GM23338 (cell line): Measurements from ENCODE around the gene CUL7. TPM values are rescaled to one million over a fixed set of nuclear protein-coding genes. Genes with fewer than 3 reads are reported as not detected.

Source experiments
- ATAC-seq: fragments of 200-7000 bp; cut with Tn5 transposase; 3 replicates; pipeline ENCODE4 v1.9.1; 2020
- DNase-seq: peaks from one replicate; pipeline ENCODE4 v3.0.0-alpha.2; 2015; ENCODE audit warnings: low spot score
- H2AFZ ChIP-seq: fragments of 200-600 bp; sonication (generic); 2 replicates; pipeline ENCODE4 v1.8.0; 2016; ENCODE audit warnings: antibody characterized with exemption, mild to moderate bottlenecking, moderate library complexity
- H3F3A ChIP-seq: fragments of 200-600 bp; sonication (generic); replicated peaks from 2 replicates; pipeline ENCODE4 v1.8.0; 2017; ENCODE audit warnings: antibody characterized with exemption, mixed run types, low read depth
- H3K27ac ChIP-seq: fragments of 200-600 bp; sonication (generic); 2 replicates; pipeline ENCODE4 v1.6.1; 2016; ENCODE audit warnings: low read depth
- H3K27me3 ChIP-seq: fragments of 200-600 bp; sonication (generic); 2 replicates; pipeline ENCODE4 v1.8.0; 2016; ENCODE audit warnings: mild to moderate bottlenecking, mixed run types, moderate library complexity; ENCODE audit not compliant: insufficient read depth
- H3K36me3 ChIP-seq: fragments of 200-600 bp; sonication (generic); 2 replicates; pipeline ENCODE4 v1.8.0; 2016; ENCODE audit warnings: mild to moderate bottlenecking; ENCODE audit not compliant: insufficient read depth
- H3K4me1 ChIP-seq: fragments of 200-600 bp; sonication (generic); 2 replicates; pipeline ENCODE4 v1.8.0; 2016; ENCODE audit warnings: mild to moderate bottlenecking, moderate library complexity; ENCODE audit not compliant: insufficient read depth
- H3K4me2 ChIP-seq: fragments of 200-600 bp; sonication (generic); 2 replicates; pipeline ENCODE4 v1.7.1; 2017; ENCODE audit warnings: mixed run types
- H3K4me3 ChIP-seq: fragments of 200-600 bp; sonication (generic); 2 replicates; pipeline ENCODE4 v1.6.1; 2016; ENCODE audit warnings: mixed run types
- H3K79me2 ChIP-seq: fragments of 200-600 bp; sonication (generic); replicated peaks from 2 replicates; pipeline ENCODE4 v1.8.0; 2017; ENCODE audit warnings: mild to moderate bottlenecking; ENCODE audit not compliant: insufficient read depth
- H3K9me2 ChIP-seq: fragments of 200-600 bp; sonication (generic); 2 replicates; pipeline ENCODE4 v1.8.0; 2017; ENCODE audit not compliant: insufficient read depth
- H4K20me1 ChIP-seq: fragments of 200-600 bp; sonication (generic); replicated peaks from 2 replicates; pipeline ENCODE4 v1.8.0; 2017; ENCODE audit warnings: mild to moderate bottlenecking; ENCODE audit not compliant: insufficient read depth
- H3K27ac Mint-ChIP-seq: 2 replicates; pipeline ENCODE4 v1.8.0; 2020; ENCODE audit warnings: inconsistent platforms, mild to moderate bottlenecking, moderate library complexity, mixed read lengths
- H3K27me3 Mint-ChIP-seq: 3 replicates; pipeline ENCODE4 v1.8.0; 2022; ENCODE audit warnings: low read depth, mild to moderate bottlenecking, moderate library complexity, mixed read lengths, inconsistent platforms; ENCODE audit not compliant: insufficient read depth, poor library complexity
- H3K36me3 Mint-ChIP-seq: 3 replicates; pipeline ENCODE4 v1.8.0; 2021; ENCODE audit warnings: low read depth, mild to moderate bottlenecking, inconsistent platforms, moderate library complexity, mixed read lengths
- H3K4me1 Mint-ChIP-seq: 3 replicates; pipeline ENCODE4 v1.8.0; 2020; ENCODE audit warnings: mild to moderate bottlenecking, inconsistent platforms, mixed read lengths
- H3K4me3 Mint-ChIP-seq: 3 replicates; pipeline ENCODE4 v1.8.0; 2021; ENCODE audit warnings: moderate library complexity, mild to moderate bottlenecking, inconsistent platforms, mixed read lengths
- H3K9me3 Mint-ChIP-seq: 3 replicates; pipeline ENCODE4 v1.8.0; 2020; ENCODE audit warnings: moderate library complexity, mild to moderate bottlenecking, inconsistent platforms, mixed read lengths
- CREB1 ChIP-seq: fragments of 250-450 bp; sonication (Bioruptor Pico); IDR thresholded peaks from 2 replicates; pipeline ENCODE4 v1.5.0; 2020; ENCODE audit warnings: low read depth, mild to moderate bottlenecking, moderate library complexity
- CTCF ChIP-seq, 2 experiments: fragments of 200-600 bp in 1 of 2; sonication (generic) in 1 of 2; conservative IDR thresholded peaks; 2 replicates each; pipeline versions ENCODE4 v1.5.1 to v1.6.1; 2016 to 2017; ENCODE audit warnings: antibody characterized with exemption in 2 of 2, low read depth in 2 of 2, mild to moderate bottlenecking in 2 of 2, moderate library complexity in 1 of 2
- ETS1 ChIP-seq: IDR thresholded peaks from 2 replicates; pipeline ENCODE4 v1.6.1; 2016; ENCODE audit warnings: antibody characterized with exemption
- EZH2 ChIP-seq: fragments of 200-600 bp; sonication (generic); IDR thresholded peaks from one replicate; pipeline ENCODE4 v1.8.0; 2017; ENCODE audit warnings: antibody characterized with exemption, mild to moderate bottlenecking, low read depth; ENCODE audit not compliant: unreplicated experiment
- EZH2phosphoT487 ChIP-seq: fragments of 200-600 bp; sonication (generic); IDR thresholded peaks from one replicate; pipeline ENCODE4 v1.8.1; 2018; ENCODE audit warnings: antibody characterized with exemption; ENCODE audit not compliant: unreplicated experiment
- JUNB ChIP-seq: IDR thresholded peaks from one replicate; pipeline ENCODE4 v1.6.1; 2016; ENCODE audit warnings: antibody characterized with exemption; ENCODE audit not compliant: unreplicated experiment
- NANOG ChIP-seq: IDR thresholded peaks from 2 replicates; pipeline ENCODE4 v1.6.1; 2016; ENCODE audit warnings: antibody characterized with exemption, borderline replicate concordance
- POLR2AphosphoS5 ChIP-seq: IDR thresholded peaks from 2 replicates; pipeline ENCODE4 v1.6.1; 2016; ENCODE audit warnings: antibody characterized with exemption, low read depth
- REST ChIP-seq: IDR thresholded peaks from one replicate; pipeline ENCODE4 v1.6.1; 2018; ENCODE audit warnings: antibody characterized with exemption; ENCODE audit not compliant: unreplicated experiment
- STAT1 ChIP-seq: IDR thresholded peaks from one replicate; pipeline ENCODE4 v1.6.1; 2016; ENCODE audit warnings: antibody characterized with exemption; ENCODE audit not compliant: unreplicated experiment
- ZNF114 ChIP-seq: fragments of 250-450 bp; sonication (Bioruptor Pico); IDR thresholded peaks from 2 replicates; pipeline ENCODE4 v1.5.0; 2020; ENCODE audit warnings: mild to moderate bottlenecking, moderate library complexity
- ZNF331 ChIP-seq: fragments of 250-450 bp; sonication (Bioruptor Pico); IDR thresholded peaks from 2 replicates; pipeline ENCODE4 v1.5.0; 2020; ENCODE audit warnings: low read depth, mild to moderate bottlenecking, moderate library complexity
- ZNF462 ChIP-seq: fragments of 250-450 bp; sonication (Bioruptor Pico); IDR thresholded peaks from 2 replicates; pipeline ENCODE4 v1.5.0; 2020; ENCODE audit warnings: mild to moderate bottlenecking, moderate library complexity
- long read RNA-seq: library from polyadenylated mRNA; unstranded; transcript quantifications from one replicate; pipeline ENCODE4 v2.0.0, GENCODE V29; 2020; ENCODE audit not compliant: unreplicated experiment
- polyA plus RNA-seq: library from polyadenylated mRNA; unstranded; fragments of >200 nt; fragmentation: Nextera tagmentation; extraction: Ambion mirVana; gene quantifications from 2 replicates; pipeline ENCODE4 v1.2.1, GENCODE V29; 2016
- total RNA-seq: library from RNA; depleted of rRNA; stranded (reverse); fragments of >200 nt; shearing (Covaris generic); gene quantifications from 2 replicates; pipeline ENCODE4 v1.2.3, GENCODE V29; 2014; rRNA removed

CUL7 gene
- total RNA-seq (9.7 and 13.2 TPM in 2 replicates), polyA plus RNA-seq (2.8 and 3.4 TPM in 2 replicates)
- long read RNA-seq, partial matches to known transcripts, result 1 of 2 reads
- long read RNA-seq, other reads (novel, unspliced or antisense), result 1 of 2 reads

- peaks cover 10% of the 10 kb centered on the region for H3K27me3 Mint-ChIP-seq
- Histone ChIP-seq H3K4me2 (peak within 1 kb of the TSS; percentile 97), H2AFZ (peak within 1 kb of the TSS; percentile 83), H4K20me1 (no peaks in the 10 kb centered on the region), H3K4me3 (peak within 1 kb of the TSS; percentile 88), H3K36me3 (peaks cover 5% of the 10 kb centered on the region; the same call in 1 of the 2 replicates), H3K79me2 (peaks cover 20% of the 10 kb centered on the region), H3F3A (peaks cover 17% of the 10 kb centered on the region; the same call in 1 of the 2 replicates), H3K9me2 (no peaks in the 10 kb centered on the region), H3K27ac (peak within 1 kb of the TSS; percentile 93), H3K4me1 (peaks cover 12% of the 10 kb centered on the region), H3K27me3 (no peaks in the 10 kb centered on the region)
- H3K36me3 Mint-ChIP-seq, result peaks cover 44% of the 10 kb centered on the region
- DNase-seq (peak; percentile 98), ATAC-seq (peak; percentile 95)
- TF ChIP-seq REST, result peak; percentile 11
- TF ChIP-seq ZNF462 (CRISPR knock-in tag), result no peak
- no peak for TF ChIP-seq EZH2phosphoT487
- TF ChIP-seq CTCF (conservative IDR thresholded peaks at IDR 0.05; ENCODE audit: low read depth in 2 of 2), result 0 out of 4 replicates have a peak, but pooled peaks of 1 of the 2 experiments have one; percentile 8
- no peak for TF ChIP-seq NANOG
- peak; percentile 58 for TF ChIP-seq ETS1
- TF ChIP-seq POLR2AphosphoS5, result peak; percentile 85
- TF ChIP-seq EZH2, result no peak
- TF ChIP-seq STAT1, result no peak
- peak; percentile 49 for TF ChIP-seq CREB1 (CRISPR knock-in tag)
- no peak for TF ChIP-seq JUNB
- TF ChIP-seq ZNF331, result no peak
- no peak for TF ChIP-seq ZNF114 (CRISPR knock-in tag)
- H3K27ac Mint-ChIP-seq, result peak within 1 kb of the TSS; percentile 98
- H3K9me3 Mint-ChIP-seq, result no peaks in the 10 kb centered on the region; the same call in 1 of the 3 replicates
- peak within 1 kb of the TSS; percentile 87 for H3K4me3 Mint-ChIP-seq
- H3K4me1 Mint-ChIP-seq, result peaks cover 43% of the 10 kb centered on the region
Measured at GRCh38 chr6:43053545-43054205, at the start of gene CUL7. Gene CUL7, minus strand, starts transcription at chr6:43053851. Its CDS starts 1,063 bp downstream, at chr6:43052788.
